Calu3 (cell line): ENCODE measurements around the gene CPSF6. TPM values are rescaled to one million over a fixed set of nuclear protein-coding genes. Genes with fewer than 3 reads are reported as not detected.

Source experiments
- BruUV-seq: library from RNA; stranded (reverse); fragments of 400-500 nt; replicated peaks from 2 replicates; lab custom pipeline; 2021; lab: Mats Ljungman, UMichigan
- CTCF ChIA-PET: fragments of 300-600 bp; sonication (Branson Sonifier 250); formaldehyde crosslinking; loops from one replicate; lab custom pipeline; 2022; ENCODE audit warnings: antibody characterized with exemption; lab: Charles Lee
- DNase-seq: peaks from one replicate; pipeline ENCODE4 v3.0.0; 2022
- H3K27ac Mint-ChIP-seq: one replicate; pipeline ENCODE4 v1.8.0; 2022; ENCODE audit warnings: mixed read lengths; ENCODE audit not compliant: unreplicated experiment
- H3K27me3 Mint-ChIP-seq: one replicate; pipeline ENCODE4 v1.8.0; 2022; ENCODE audit warnings: mixed read lengths; ENCODE audit not compliant: unreplicated experiment
- H3K36me3 Mint-ChIP-seq: one replicate; pipeline ENCODE4 v1.8.0; 2022; ENCODE audit warnings: mild to moderate bottlenecking, moderate library complexity, mixed read lengths; ENCODE audit not compliant: insufficient read depth, unreplicated experiment
- H3K4me1 Mint-ChIP-seq: one replicate; pipeline ENCODE4 v1.8.0; 2022; ENCODE audit warnings: mild to moderate bottlenecking, low read depth, mixed read lengths; ENCODE audit not compliant: unreplicated experiment
- H3K4me3 Mint-ChIP-seq: one replicate; pipeline ENCODE4 v1.8.0; 2022; ENCODE audit warnings: mild to moderate bottlenecking, low read depth, moderate library complexity, mixed read lengths; ENCODE audit not compliant: unreplicated experiment
- H3K9me3 Mint-ChIP-seq: one replicate; pipeline ENCODE4 v1.8.0; 2022; ENCODE audit warnings: low read depth, mixed read lengths; ENCODE audit not compliant: unreplicated experiment
- CTCF ChIP-seq: fragments of 200-600 bp; IDR thresholded peaks from one replicate; pipeline ENCODE4 v1.8.0; 2022; ENCODE audit warnings: antibody characterized with exemption; ENCODE audit not compliant: unreplicated experiment
- intact Hi-C: fragments of 100-400 bp; cut with micrococcal nuclease; formaldehyde crosslinking; loops from one replicate; pipeline ENCODE4 v1.10.0; 2022; ENCODE audit not compliant: unreplicated experiment
- total RNA-seq: library from RNA; stranded (reverse); gene quantifications from 2 replicates; pipeline ENCODE4 v1.2.3, GENCODE V29; 2022

The CPSF6 gene
- total RNA-seq, 1 experiment from 2014 or later: 136 TPM

- Mint-ChIP-seq H3K36me3 (no peaks in the 10 kb centered on the region), H3K4me3 (no peak overlapping the region), H3K9me3 (no peaks in the 10 kb centered on the region), H3K27ac (no peak overlapping the region), H3K4me1 (peaks cover 15% of the 10 kb centered on the region), H3K27me3 (no peaks in the 10 kb centered on the region)
- CTCF ChIA-PET: no interaction called here
- TF ChIP-seq CTCF: no peak
- no TSS peak for BruUV-seq
- intact Hi-C loops: no loop called here
- DNase-seq: no peak
Observed at GRCh38 chr12:69287556-69287955, 48.2 kb downstream of the CPSF6 start.

DNA sequence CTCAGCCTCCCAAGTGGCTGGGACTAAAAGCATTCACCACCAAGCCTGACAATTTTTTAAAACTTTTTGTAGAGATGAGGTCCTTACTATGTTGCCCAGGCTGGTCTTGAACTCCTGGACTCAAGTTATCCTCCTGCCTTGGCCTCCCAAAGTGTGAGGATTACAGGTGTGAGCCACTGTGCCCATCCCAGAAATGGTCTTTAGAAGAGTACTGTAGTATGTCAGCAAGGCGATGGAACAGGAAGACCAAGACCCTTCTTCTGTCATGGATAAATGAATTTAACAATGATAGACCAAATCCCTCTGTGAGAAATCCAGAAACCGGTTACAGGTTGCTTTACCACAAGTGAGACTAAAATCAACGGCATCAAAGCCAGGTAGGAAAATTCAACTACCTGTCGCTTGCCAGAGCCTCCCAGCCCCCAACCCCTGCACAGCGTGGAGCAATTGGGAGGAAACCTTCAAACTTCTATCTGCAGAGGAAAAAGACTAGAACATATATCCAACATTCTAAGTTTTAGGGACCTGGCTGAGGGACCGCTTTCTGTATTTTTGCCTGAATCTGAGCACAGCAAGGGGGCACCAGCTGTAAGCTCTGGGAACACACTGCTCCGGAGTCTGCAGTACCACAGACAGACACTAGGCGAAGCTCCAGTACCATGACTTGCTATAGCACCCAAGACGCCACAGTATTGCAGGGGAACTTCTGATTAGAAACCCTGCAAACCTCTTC, 51.3 kb downstream of the CPSF6 start:
- Mint-ChIP-seq H3K27ac (no peak overlapping the region), H3K9me3 (no peaks in the 10 kb centered on the region), H3K27me3 (no peaks in the 10 kb centered on the region), H3K4me1 (peaks cover 11% of the 10 kb centered on the region), H3K4me3 (no peak overlapping the region), H3K36me3 (no peaks in the 10 kb centered on the region)
- peak; percentile 88 for DNase-seq
- peak; percentile 99 for TF ChIP-seq CTCF
- no TSS peak for BruUV-seq
- CTCF ChIA-PET: interaction anchor here (0.6 to 2.1 kb wide), 10 partner anchors 31 to 349 kb away, joined by 3 to 14 read pairs (median 3); partner anchors contain the start of gene LYZ
- intact Hi-C loops: loop anchor here (2.0 to 5.0 kb wide), 4 partner anchors 42 to 348 kb away; no protein-coding TSS in a partner anchor

DNA sequence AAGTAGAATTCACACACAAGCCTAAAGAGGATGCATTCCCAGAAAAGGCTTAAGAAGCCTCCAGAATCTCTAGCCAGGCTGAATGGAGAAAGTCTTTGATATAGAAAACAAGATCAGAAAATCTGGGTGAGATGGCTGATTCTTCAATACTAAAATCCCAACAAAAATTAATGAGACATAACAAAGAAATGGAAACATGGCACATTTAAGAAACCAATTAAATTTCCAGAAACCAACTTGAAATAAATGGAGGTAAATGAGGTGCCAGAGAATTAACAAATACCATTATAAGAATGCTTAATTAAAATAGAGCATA, 51.9 kb downstream of the CPSF6 start:
- no peaks in the 10 kb centered on the region for H3K27me3 Mint-ChIP-seq
- no peaks in the 10 kb centered on the region for H3K36me3 Mint-ChIP-seq
- BruUV-seq: no TSS peak
- no peak for DNase-seq
- no peak overlapping the region for H3K27ac Mint-ChIP-seq
- no peak overlapping the region for H3K4me3 Mint-ChIP-seq
- TF ChIP-seq CTCF: no peak
- peaks cover 11% of the 10 kb centered on the region for H3K4me1 Mint-ChIP-seq
- CTCF ChIA-PET: interaction anchor here (0.6 to 2.1 kb wide), 9 partner anchors 30 to 349 kb away, joined by 3 to 14 read pairs (median 3); partner anchors contain the start of gene LYZ
- H3K9me3 Mint-ChIP-seq: no peaks in the 10 kb centered on the region
- intact Hi-C loops: loop anchor here (2.0 to 5.0 kb wide), 4 partner anchors 41 to 348 kb away; no protein-coding TSS in a partner anchor

DNA sequence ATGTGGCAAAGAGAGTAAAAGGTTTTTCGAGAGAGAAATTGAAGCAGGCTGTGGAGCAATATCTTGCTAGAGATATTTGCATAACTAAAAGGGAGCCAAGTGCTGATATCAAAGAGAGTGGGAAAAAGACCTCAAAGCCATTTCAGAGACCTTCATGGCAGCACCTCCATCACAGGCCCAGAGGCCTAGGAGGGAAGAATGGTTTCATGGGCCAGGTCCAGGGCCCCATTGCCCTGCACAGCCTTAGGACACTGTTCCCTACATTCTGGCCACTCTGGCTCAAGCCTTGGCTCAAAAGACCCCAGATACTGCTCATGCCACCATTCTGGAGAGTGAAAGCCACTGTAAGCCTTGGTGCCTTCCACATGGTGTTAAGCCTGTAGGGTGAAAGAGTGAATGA, 58.8 kb downstream of the CPSF6 start:
- Mint-ChIP-seq H3K4me3 (no peak overlapping the region), H3K9me3 (peaks cover 5% of the 10 kb centered on the region), H3K27me3 (no peaks in the 10 kb centered on the region), H3K4me1 (peaks cover 11% of the 10 kb centered on the region), H3K27ac (no peak overlapping the region), H3K36me3 (no peaks in the 10 kb centered on the region)
- TF ChIP-seq CTCF: no peak
- BruUV-seq: no TSS peak
- no peak for DNase-seq
- CTCF ChIA-PET: no interaction called here
- intact Hi-C loops: no loop called here
